DND-41 (cell line): Measurements from ENCODE around the gene TGFB1I1.

Experiments
- ATAC-seq: fragments of 200-7000 bp; cut with Tn5 transposase; 3 replicates; pipeline ENCODE4 v1.9.1; 2021; ENCODE audit warnings: low read depth; ENCODE audit not compliant: insufficient read depth
- DNase-seq: peaks from one replicate; pipeline ENCODE4 v3.0.0-alpha.2; 2020
- H2AFZ ChIP-seq: 2 replicates; pipeline ENCODE4 v1.6.0; 2012; ENCODE audit warnings: low read depth, low read length
- H3K27ac ChIP-seq: 2 replicates; pipeline ENCODE4 v1.5.1; 2012; ENCODE audit warnings: low read length, inconsistent platforms
- H3K27me3 ChIP-seq: fragments of 200-600 bp; sonication (generic); 2 replicates; pipeline ENCODE4 v1.6.0; 2012; ENCODE audit warnings: low read length, mild to moderate bottlenecking, inconsistent platforms; ENCODE audit not compliant: insufficient read depth, poor library complexity
- H3K36me3 ChIP-seq: 2 replicates; pipeline ENCODE4 v1.5.1; 2012; ENCODE audit warnings: low read length, inconsistent platforms; ENCODE audit not compliant: insufficient read depth
- H3K4me1 ChIP-seq: 2 replicates; pipeline ENCODE4 v1.5.1; 2012; ENCODE audit warnings: mild to moderate bottlenecking, low read length; ENCODE audit not compliant: insufficient read depth
- H3K4me2 ChIP-seq: 2 replicates; pipeline ENCODE4 v1.6.0; 2012; ENCODE audit warnings: mild to moderate bottlenecking, moderate library complexity, low read length, inconsistent platforms; ENCODE audit not compliant: insufficient read depth
- H3K4me3 ChIP-seq, 2 experiments: fragments of 200-600 bp in 1 of 2; shearing (Covaris generic) in 1 of 2; 2 replicates each; pipeline ENCODE4 v1.5.1; 2012 to 2016; ENCODE audit warnings: inconsistent platforms in 2 of 2, low read length in 2 of 2, mild to moderate bottlenecking in 2 of 2, low read depth in 1 of 2, moderate library complexity in 1 of 2
- H3K79me2 ChIP-seq: 2 replicates; pipeline ENCODE4 v1.6.0; 2012; ENCODE audit warnings: low read length, inconsistent platforms; ENCODE audit not compliant: insufficient read depth
- H3K9ac ChIP-seq: 2 replicates; pipeline ENCODE4 v1.6.0; 2012; ENCODE audit warnings: low read depth, mild to moderate bottlenecking, inconsistent platforms, low read length, moderate library complexity
- H3K9me3 ChIP-seq: 2 replicates; pipeline ENCODE4 v1.5.1; 2012; ENCODE audit warnings: low read length, moderate library complexity, mild to moderate bottlenecking, inconsistent platforms; ENCODE audit not compliant: insufficient read depth, severe bottlenecking
- H4K20me1 ChIP-seq: 2 replicates; pipeline ENCODE4 v1.6.0; 2012; ENCODE audit warnings: low read length; ENCODE audit not compliant: insufficient read depth
- CTCF ChIP-seq: IDR thresholded peaks from 2 replicates; pipeline ENCODE4 v1.5.1; 2012; ENCODE audit warnings: borderline replicate concordance, low read length, moderate library complexity, mild to moderate bottlenecking; ENCODE audit not compliant: poor library complexity, severe bottlenecking; ENCODE audit errors: extremely low read depth
- EZH2 ChIP-seq: IDR thresholded peaks from 3 replicates; pipeline ENCODE4 v1.6.1; 2012; ENCODE audit warnings: borderline replicate concordance, low read depth, mild to moderate bottlenecking, moderate library complexity, low read length, inconsistent platforms; ENCODE audit not compliant: severe bottlenecking

Gene TGFB1I1

GRCh38 chr16:31513884-31514283, 41.9 kb downstream of the TGFB1I1 start:
- no peak for ATAC-seq
- no peaks in the 10 kb centered on the region for H3K27me3 ChIP-seq
- H3K4me3 ChIP-seq, result no peak overlapping the region
- H3K9ac ChIP-seq, result no peak overlapping the region
- no peak overlapping the region for H2AFZ ChIP-seq
- H3K79me2 ChIP-seq, result peaks cover 4% of the 10 kb centered on the region
- no peak overlapping the region for H3K27ac ChIP-seq
- no peak overlapping the region for H3K4me2 ChIP-seq
- no peak for TF ChIP-seq EZH2
- no peaks in the 10 kb centered on the region for H3K9me3 ChIP-seq
- no peaks in the 10 kb centered on the region for H3K36me3 ChIP-seq
- H4K20me1 ChIP-seq, result no peaks in the 10 kb centered on the region
- no peak for DNase-seq
- H3K4me1 ChIP-seq, result peaks cover 12% of the 10 kb centered on the region

- H3K27me3 ChIP-seq, result peaks cover 2% of the 10 kb centered on the region
- no peaks in the 10 kb centered on the region for H3K36me3 ChIP-seq
- no peak overlapping the region for H3K4me3 ChIP-seq
- no peaks in the 10 kb centered on the region for H3K4me1 ChIP-seq
- H2AFZ ChIP-seq, result no peak overlapping the region
- no peaks in the 10 kb centered on the region for H3K9me3 ChIP-seq
- no peaks in the 10 kb centered on the region for H4K20me1 ChIP-seq
- DNase-seq (no peak), ATAC-seq (no peak)
- TF ChIP-seq EZH2 (no peak), CTCF (no peak)
- no peaks in the 10 kb centered on the region for H3K79me2 ChIP-seq
- no peak overlapping the region for H3K9ac ChIP-seq
- no peak overlapping the region for H3K4me2 ChIP-seq
- H3K27ac ChIP-seq, result no peak overlapping the region
Measured at GRCh38 chr16:31517800-31518402, 45.9 kb downstream of the TGFB1I1 start.

- Histone ChIP-seq H3K4me1 (no peaks in the 10 kb centered on the region), H3K79me2 (no peaks in the 10 kb centered on the region), H3K27ac (no peak overlapping the region), H2AFZ (no peak overlapping the region), H3K9me3 (no peaks in the 10 kb centered on the region), H3K4me2 (no peak overlapping the region), H3K9ac (no peak overlapping the region), H3K27me3 (peaks cover 2% of the 10 kb centered on the region), H4K20me1 (no peaks in the 10 kb centered on the region), H3K4me3 (no peak overlapping the region), H3K36me3 (no peaks in the 10 kb centered on the region)
- ATAC-seq (no peak), DNase-seq (no peak)
- TF ChIP-seq EZH2 (no peak), CTCF (no peak)
Measured at GRCh38 chr16:31519759-31520431, 47.9 kb downstream of the TGFB1I1 start.

GRCh38 chr16:31521368-31521767, 49.4 kb downstream of the TGFB1I1 start:
- H3K36me3 ChIP-seq, result no peaks in the 10 kb centered on the region
- H3K4me2 ChIP-seq, result no peak overlapping the region
- no peaks in the 10 kb centered on the region for H3K9me3 ChIP-seq
- no peak overlapping the region for H3K27ac ChIP-seq
- H3K4me3 ChIP-seq, result no peak overlapping the region
- no peaks in the 10 kb centered on the region for H3K4me1 ChIP-seq
- H3K79me2 ChIP-seq, result no peaks in the 10 kb centered on the region
- H3K9ac ChIP-seq, result no peak overlapping the region
- ATAC-seq (no peak), DNase-seq (no peak)
- no peak overlapping the region for H2AFZ ChIP-seq
- peaks cover 2% of the 10 kb centered on the region for H3K27me3 ChIP-seq
- TF ChIP-seq CTCF (no peak), EZH2 (no peak)
- H4K20me1 ChIP-seq, result no peaks in the 10 kb centered on the region
